Subcutaneous abdominal adipose tissue (tissue), 5 donors: ENCODE measurements around the gene HACE1.

Source experiments
- H3K27ac ChIP-seq: one replicate; pipeline ENCODE4 v1.7.0; 2013; ENCODE audit warnings: low read depth, mild to moderate bottlenecking, inconsistent platforms, low read length, moderate library complexity
- H3K27me3 ChIP-seq, 5 donors: one replicate each; pipeline ENCODE4 v1.7.0; 2013; ENCODE audit warnings: low read length in 5 of 5, inconsistent platforms in 1 of 5; ENCODE audit not compliant: control insufficient read depth in 5 of 5, insufficient read depth in 4 of 5
- H3K36me3 ChIP-seq, 5 donors: one replicate each; pipeline ENCODE4 v1.7.0; 2013; ENCODE audit warnings: low read length in 5 of 5; ENCODE audit not compliant: control insufficient read depth in 5 of 5, insufficient read depth in 5 of 5
- H3K4me1 ChIP-seq, 5 donors: one replicate each; pipeline ENCODE4 v1.7.0; 2013; ENCODE audit warnings: low read length in 5 of 5, mild to moderate bottlenecking in 3 of 5, moderate library complexity in 1 of 5; ENCODE audit not compliant: control insufficient read depth in 5 of 5, insufficient read depth in 5 of 5
- H3K4me3 ChIP-seq, 5 donors: one replicate each; pipeline ENCODE4 v1.7.0; 2013; ENCODE audit warnings: low read length in 5 of 5, low read depth in 1 of 5
- H3K9ac ChIP-seq, 5 donors: one replicate each; pipeline ENCODE4 v1.7.0; 2013; ENCODE audit warnings: low read length in 5 of 5, mild to moderate bottlenecking in 4 of 5, moderate library complexity in 3 of 5
- H3K9me3 ChIP-seq, 5 donors: one replicate each; pipeline ENCODE4 v1.7.0; 2013; ENCODE audit warnings: low read length in 5 of 5; ENCODE audit not compliant: control insufficient read depth in 5 of 5
- donor health status: healthy.
- donor health status: healthy.
- donor health status: healthy.
- donor health status: healthy.
- donor health status: healthy.

Gene HACE1

DNA sequence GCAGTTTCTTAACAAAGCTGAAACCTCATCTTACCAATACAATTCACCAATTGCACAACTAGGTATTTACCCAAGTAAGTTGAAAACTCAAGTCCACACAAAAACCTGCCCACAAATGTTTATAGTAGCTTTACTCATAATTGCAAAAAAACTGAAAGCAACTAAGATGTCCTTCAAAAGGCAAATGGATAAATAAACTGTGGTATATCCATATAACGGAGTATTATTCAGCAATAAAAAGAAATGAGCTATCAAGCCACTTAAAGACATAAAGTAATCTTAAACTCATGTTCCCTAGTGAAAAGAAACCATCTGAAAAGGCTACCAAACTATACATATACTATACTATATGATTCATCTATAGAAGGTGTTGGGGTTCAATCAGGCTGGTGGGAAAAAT lies 179.7 kb downstream of the HACE1 start:
- no peak overlapping the region for H3K9ac ChIP-seq
- H3K4me3 ChIP-seq: no peak overlapping the region
- no peaks in the 10 kb centered on the region for H3K4me1 ChIP-seq
- H3K27ac ChIP-seq: no peak overlapping the region
- no peaks in the 10 kb centered on the region for H3K27me3 ChIP-seq
- no peaks in the 10 kb centered on the region for H3K36me3 ChIP-seq
- H3K9me3 ChIP-seq: peaks cover 0 to 4% (median 0%) of the 10 kb centered on the region in 5 donors
